IMR-90 (cell line): ENCODE measurements around the gene ADH1C. TPM values are rescaled to one million over a fixed set of nuclear protein-coding genes. Genes with fewer than 3 reads are reported as not detected.

ENCODE experiments used
- ATAC-seq: fragments of 200-7000 bp; cut with Tn5 transposase; 2 replicates; pipeline ENCODE4 v1.9.1; 2020; ENCODE audit warnings: low read depth, mild to moderate bottlenecking, moderate library complexity
- BruUV-seq: library from RNA; stranded (reverse); fragments of 400-500 nt; replicated peaks from 2 replicates; lab custom pipeline; 2021; lab: Mats Ljungman, UMichigan
- CTCF ChIA-PET: fragments of 300-600 bp; formaldehyde crosslinking; extraction: SDS; loops from one replicate; lab custom pipeline; 2021; ENCODE audit warnings: antibody characterized with exemption; lab: Yijun Ruan, JAX
- POLR2A ChIA-PET: fragments of 300-600 bp; sonication (Branson Sonifier 250); formaldehyde crosslinking; loops from one replicate; lab custom pipeline; 2022; ENCODE audit warnings: antibody characterized with exemption; ENCODE audit not compliant: unreplicated experiment; lab: Charles Lee
- DNase-seq: peaks from one replicate; pipeline ENCODE4 v3.0.0; 2013
- H2AFZ ChIP-seq: replicated peaks from 2 replicates; pipeline ENCODE3; 2013; ENCODE audit warnings: low read length, mild to moderate bottlenecking; ENCODE audit not compliant: poor library complexity
- H2AK5ac ChIP-seq: 2 replicates; pipeline ENCODE4 v1.6.1; 2013; ENCODE audit warnings: low read depth, low read length, inconsistent platforms
- H2AK9ac ChIP-seq: replicated peaks from 2 replicates; pipeline ENCODE3; 2013; ENCODE audit warnings: mild to moderate bottlenecking, low read depth, low read length, moderate library complexity; ENCODE audit not compliant: poor library complexity
- H2BK120ac ChIP-seq: 2 replicates; pipeline ENCODE4 v1.6.1; 2013; ENCODE audit warnings: low read depth, low read length, inconsistent platforms
- H2BK15ac ChIP-seq: 3 replicates; pipeline ENCODE4 v1.6.1; 2013; ENCODE audit warnings: low read depth, low read length, inconsistent platforms
- H2BK20ac ChIP-seq: 2 replicates; pipeline ENCODE4 v1.6.1; 2013; ENCODE audit warnings: low read depth, mild to moderate bottlenecking, inconsistent platforms, low read length, moderate library complexity
- H2BK5ac ChIP-seq: 2 replicates; pipeline ENCODE4 v1.6.1; 2013; ENCODE audit warnings: mild to moderate bottlenecking, low read depth, low read length, inconsistent platforms; ENCODE audit not compliant: poor library complexity, severe bottlenecking
- H3K14ac ChIP-seq: replicated peaks from 2 replicates; pipeline ENCODE4 v1.6.1; 2013; ENCODE audit warnings: low read depth, low read length, inconsistent platforms
- H3K18ac ChIP-seq: 2 replicates; pipeline ENCODE4 v1.6.1; 2013; ENCODE audit warnings: low read depth, low read length, control low read depth
- H3K23ac ChIP-seq: 2 replicates; pipeline ENCODE4 v1.6.1; 2013; ENCODE audit warnings: low read depth, low read length, inconsistent platforms
- H3K27ac ChIP-seq: 2 replicates; pipeline ENCODE4 v1.5.1; 2013; ENCODE audit warnings: mild to moderate bottlenecking, control low read depth, low read length; ENCODE audit not compliant: insufficient read depth
- H3K27me3 ChIP-seq: 2 replicates; pipeline ENCODE4 v1.6.1; 2013; ENCODE audit warnings: low read length; ENCODE audit not compliant: control insufficient read depth, insufficient read depth
- H3K36me3 ChIP-seq: 2 replicates; pipeline ENCODE4 v1.6.1; 2013; ENCODE audit warnings: low read length, mixed read lengths; ENCODE audit not compliant: control insufficient read depth, insufficient read depth
- H3K4ac ChIP-seq: 2 replicates; pipeline ENCODE4 v1.6.1; 2013; ENCODE audit warnings: low read depth, low read length, inconsistent platforms
- H3K4me1 ChIP-seq: 2 replicates; pipeline ENCODE4 v1.6.1; 2013; ENCODE audit warnings: low read length, mixed read lengths; ENCODE audit not compliant: control insufficient read depth, insufficient read depth
- H3K4me2 ChIP-seq: 2 replicates; pipeline ENCODE4 v1.6.1; 2013; ENCODE audit warnings: low read depth, mild to moderate bottlenecking, control low read depth, low read length, moderate library complexity
- H3K4me3 ChIP-seq: 2 replicates; pipeline ENCODE4 v1.5.1; 2013; ENCODE audit warnings: low read depth, mild to moderate bottlenecking, control low read depth, low read length, moderate library complexity; ENCODE audit not compliant: insufficient read depth
- H3K56ac ChIP-seq: 2 replicates; pipeline ENCODE4 v1.6.1; 2013; ENCODE audit warnings: low read length, inconsistent platforms; ENCODE audit not compliant: insufficient read depth; ENCODE audit errors: extremely low read depth
- H3K79me1 ChIP-seq, 2 experiments: 2 replicates each; pipeline ENCODE4 v1.6.1; 2013; ENCODE audit warnings: low read length in 2 of 2, inconsistent platforms in 1 of 2, low read depth in 1 of 2
- H3K9ac ChIP-seq: 2 replicates; pipeline ENCODE4 v1.6.1; 2013; ENCODE audit warnings: low read depth, low read length, control low read depth
- H3K9me1 ChIP-seq: 2 replicates; pipeline ENCODE4 v1.6.1; 2013; ENCODE audit warnings: low read length, inconsistent platforms; ENCODE audit not compliant: insufficient read depth
- H3K9me3 ChIP-seq: 2 replicates; pipeline ENCODE4 v1.6.1; 2013; ENCODE audit warnings: low read length; ENCODE audit not compliant: control insufficient read depth, insufficient read depth
- H4K20me1 ChIP-seq: 2 replicates; pipeline ENCODE4 v1.6.1; 2013; ENCODE audit warnings: low read length, inconsistent platforms; ENCODE audit not compliant: insufficient read depth
- H4K5ac ChIP-seq: 2 replicates; pipeline ENCODE4 v1.6.1; 2013; ENCODE audit warnings: mild to moderate bottlenecking, low read depth, low read length, control low read depth
- H4K8ac ChIP-seq, 2 experiments: 2 replicates each; pipeline ENCODE4 v1.6.1; 2013; ENCODE audit warnings: low read depth in 2 of 2, low read length in 2 of 2, control low read depth in 1 of 2, inconsistent platforms in 1 of 2
- H4K91ac ChIP-seq: 2 replicates; pipeline ENCODE4 v1.6.1; 2013; ENCODE audit warnings: low read depth, low read length, inconsistent platforms; ENCODE audit not compliant: insufficient read depth
- BHLHE40 ChIP-seq: fragments of 150-350 bp; IDR thresholded peaks from 2 replicates; pipeline ENCODE4 v1.6.1; 2016; ENCODE audit warnings: mild to moderate bottlenecking, low read depth, low read length
- CEBPB ChIP-seq: IDR thresholded peaks from 2 replicates; pipeline ENCODE4 v1.6.1; 2012; ENCODE audit warnings: low read depth, low read length, improper control_type of control experiment
- CHD1 ChIP-seq: IDR thresholded peaks from 2 replicates; pipeline ENCODE4 v1.6.1; 2012; ENCODE audit warnings: low read depth, low read length, improper control_type of control experiment
- CTCF ChIP-seq: conservative IDR thresholded peaks from 2 replicates; pipeline ENCODE4 v1.5.1; 2012; ENCODE audit warnings: mild to moderate bottlenecking, low read depth, low read length, improper control_type of control experiment
- FOS ChIP-seq: fragments of 150-350 bp; IDR thresholded peaks from 2 replicates; pipeline ENCODE4 v1.6.1; 2016; ENCODE audit warnings: low read depth, low read length
- MAFK ChIP-seq: IDR thresholded peaks from 2 replicates; pipeline ENCODE4 v1.6.1; 2012; ENCODE audit warnings: low read depth, low read length, improper control_type of control experiment
- MAZ ChIP-seq: IDR thresholded peaks from 2 replicates; pipeline ENCODE4 v1.6.1; 2012; ENCODE audit warnings: low read depth, mild to moderate bottlenecking, low read length, improper control_type of control experiment, moderate library complexity, borderline replicate concordance
- MXI1 ChIP-seq: IDR thresholded peaks from 2 replicates; pipeline ENCODE4 v1.6.1; 2012; ENCODE audit warnings: low read depth, mild to moderate bottlenecking, low read length, moderate library complexity, borderline replicate concordance
- NFE2L2 ChIP-seq: fragments of 150-350 bp; IDR thresholded peaks from 2 replicates; pipeline ENCODE4 v1.6.1; 2016; ENCODE audit warnings: low read depth, mild to moderate bottlenecking, low read length
- POLR2A ChIP-seq: IDR thresholded peaks from 2 replicates; pipeline ENCODE4 v1.6.1; 2012; ENCODE audit warnings: mild to moderate bottlenecking, low read depth, low read length
- RAD21 ChIP-seq: IDR thresholded peaks from 2 replicates; pipeline ENCODE4 v1.6.1; 2012; ENCODE audit warnings: low read length, improper control_type of control experiment
- RCOR1 ChIP-seq: IDR thresholded peaks from 2 replicates; pipeline ENCODE4 v1.6.1; 2012; ENCODE audit warnings: mild to moderate bottlenecking, low read length, improper control_type of control experiment; ENCODE audit not compliant: insufficient replicate concordance
- RFX5 ChIP-seq: IDR thresholded peaks from 2 replicates; pipeline ENCODE4 v1.8.0; 2012; ENCODE audit warnings: low read depth, mild to moderate bottlenecking, low read length, moderate library complexity
- SMC3 ChIP-seq: fragments of 150-350 bp; IDR thresholded peaks from 2 replicates; pipeline ENCODE4 v1.6.1; 2016; ENCODE audit warnings: low read depth, mild to moderate bottlenecking, antibody characterized with exemption, low read length, moderate library complexity
- USF2 ChIP-seq: fragments of 150-350 bp; IDR thresholded peaks from 2 replicates; pipeline ENCODE4 v1.6.1; 2017; ENCODE audit warnings: mild to moderate bottlenecking, antibody characterized with exemption, low read length, low read depth
- dilution Hi-C: fragments of 300-500 bp; cut with HindIII; formaldehyde crosslinking; loops from one replicate; pipeline ENCODE4 v1.14.3; 2018; ENCODE audit warnings: low sequenced_read_pairs; ENCODE audit not compliant: unreplicated experiment
- in situ Hi-C: fragments of 300-500 bp; cut with MboI; formaldehyde crosslinking; loops from 3 replicates; pipeline ENCODE4 v1.14.3; 2019; ENCODE audit warnings: low sequenced_read_pairs, inconsistent platforms, mixed read lengths
- intact Hi-C: fragments of 100-400 bp; cut with micrococcal nuclease; formaldehyde crosslinking; loops from 2 replicates; pipeline ENCODE4 v1.10.0; 2022
- polyA plus RNA-seq, 3 experiments: library from polyadenylated mRNA; depleted of rRNA; stranded (reverse); fragments of >200 nt; gene quantifications; 2 replicates each; pipeline ENCODE4 v1.2.3, GENCODE V29; 2012; ENCODE audit warnings: low replicate concordance in 1 of 3
- total RNA-seq: library from RNA; depleted of rRNA; stranded (reverse); fragments of >200 nt; gene quantifications from 2 replicates; pipeline ENCODE4 v1.2.3, GENCODE V29; 2012
- TF ChIP-seq, protein P1 (sequence below): fragments of 150-350 bp; IDR thresholded peaks from 2 replicates; pipeline ENCODE4 v1.6.1; 2016; ENCODE audit warnings: low read depth, mild to moderate bottlenecking, low read length, moderate library complexity, borderline replicate concordance

ADH1C gene
- total and polyA plus RNA-seq, 2 of the 4 experiments (the other 2 are of a cell fraction) = 0.26 TPM; not detected in 1

DNA sequence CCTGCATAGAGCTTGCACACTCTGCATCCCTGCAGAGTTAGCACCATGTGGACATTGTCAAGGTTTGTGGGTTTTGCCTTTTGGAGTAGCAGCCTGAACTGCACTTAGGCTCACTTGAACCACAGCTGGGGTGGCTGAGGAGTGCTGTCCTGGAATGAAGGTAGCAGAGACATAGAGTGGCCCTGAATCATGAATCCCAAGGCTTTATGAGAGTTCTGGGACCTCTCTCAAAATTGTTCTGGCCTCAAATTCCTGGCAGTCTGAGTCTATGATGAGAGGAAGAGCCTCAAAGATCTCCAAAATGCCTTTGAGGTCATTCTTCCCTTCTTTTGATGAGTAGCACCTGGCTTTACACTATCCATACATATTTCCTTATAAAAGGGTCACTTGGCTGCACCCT lies 37.1 kb upstream of the ADH1C start:
- ChIA-PET POLR2A (no interaction called here), CTCF (no interaction called here)
- dilution Hi-C loops = no loop called here
- peak overlapping the region; percentile 82 for H4K5ac ChIP-seq
- H2AK5ac ChIP-seq = peak overlapping the region; percentile 98
- H3K18ac ChIP-seq = peak overlapping the region; percentile 87
- no peaks in the 10 kb centered on the region; the same call in 1 of the 2 replicates for H3K9me1 ChIP-seq
- TF ChIP-seq RFX5 (no peak), BHLHE40 (no peak), MAZ (no peak), MAFK (no peak), CEBPB (no peak), RAD21 (no peak), CTCF (no peak), CHD1 (no peak), FOS (no peak), POLR2A (no peak), USF2 (no peak), SMC3 (no peak), MXI1 (no peak), RCOR1 (no peak), NFE2L2 (no peak)
- TF ChIP-seq, protein P1, sequence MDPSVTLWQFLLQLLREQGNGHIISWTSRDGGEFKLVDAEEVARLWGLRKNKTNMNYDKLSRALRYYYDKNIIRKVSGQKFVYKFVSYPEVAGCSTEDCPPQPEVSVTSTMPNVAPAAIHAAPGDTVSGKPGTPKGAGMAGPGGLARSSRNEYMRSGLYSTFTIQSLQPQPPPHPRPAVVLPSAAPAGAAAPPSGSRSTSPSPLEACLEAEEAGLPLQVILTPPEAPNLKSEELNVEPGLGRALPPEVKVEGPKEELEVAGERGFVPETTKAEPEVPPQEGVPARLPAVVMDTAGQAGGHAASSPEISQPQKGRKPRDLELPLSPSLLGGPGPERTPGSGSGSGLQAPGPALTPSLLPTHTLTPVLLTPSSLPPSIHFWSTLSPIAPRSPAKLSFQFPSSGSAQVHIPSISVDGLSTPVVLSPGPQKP = no peak
- H2BK120ac ChIP-seq = peak overlapping the region; percentile 98
- H3K56ac ChIP-seq = peak overlapping the region; percentile 39; the same call in 1 of the 2 replicates
- no peak overlapping the region for H2AFZ ChIP-seq
- H3K27ac ChIP-seq = peak overlapping the region; percentile 100
- peak overlapping the region; percentile 91 for H4K91ac ChIP-seq
- H2BK20ac ChIP-seq = peak overlapping the region; percentile 81
- peak overlapping the region in 1 of 2 experiments; percentile 86; a peak in 2 of 4 replicates for H4K8ac ChIP-seq
- no peak overlapping the region for H3K4me2 ChIP-seq
- no peaks in the 10 kb centered on the region for H3K79me1 ChIP-seq
- H3K4me1 ChIP-seq = peaks cover 7% of the 10 kb centered on the region
- no peak overlapping the region for H3K4me3 ChIP-seq
- peak overlapping the region; percentile 95 for H2BK5ac ChIP-seq
- peak; percentile 64 for DNase-seq
- peak overlapping the region; percentile 41; the same call in 1 of the 3 replicates for H2BK15ac ChIP-seq
- peak overlapping the region; percentile 99 for H3K4ac ChIP-seq
- no peaks in the 10 kb centered on the region for H4K20me1 ChIP-seq
- H3K36me3 ChIP-seq = no peaks in the 10 kb centered on the region
- peak overlapping the region; percentile 49; the same call in 1 of the 2 replicates for H3K23ac ChIP-seq
- peak; percentile 66 for ATAC-seq
- in situ Hi-C loops = no loop called here
- H3K14ac ChIP-seq = peak overlapping the region; percentile 94
- no peaks in the 10 kb centered on the region for H3K9me3 ChIP-seq
- H3K9ac ChIP-seq = peak overlapping the region; percentile 68
- H2AK9ac ChIP-seq = peak overlapping the region; percentile 65
- intact Hi-C loops = no loop called here
- TSS peak; percentile 45 for BruUV-seq
- no peaks in the 10 kb centered on the region for H3K27me3 ChIP-seq
